Measurements from ENCODE around the gene HDAC9.

The HDAC9 gene

DNA sequence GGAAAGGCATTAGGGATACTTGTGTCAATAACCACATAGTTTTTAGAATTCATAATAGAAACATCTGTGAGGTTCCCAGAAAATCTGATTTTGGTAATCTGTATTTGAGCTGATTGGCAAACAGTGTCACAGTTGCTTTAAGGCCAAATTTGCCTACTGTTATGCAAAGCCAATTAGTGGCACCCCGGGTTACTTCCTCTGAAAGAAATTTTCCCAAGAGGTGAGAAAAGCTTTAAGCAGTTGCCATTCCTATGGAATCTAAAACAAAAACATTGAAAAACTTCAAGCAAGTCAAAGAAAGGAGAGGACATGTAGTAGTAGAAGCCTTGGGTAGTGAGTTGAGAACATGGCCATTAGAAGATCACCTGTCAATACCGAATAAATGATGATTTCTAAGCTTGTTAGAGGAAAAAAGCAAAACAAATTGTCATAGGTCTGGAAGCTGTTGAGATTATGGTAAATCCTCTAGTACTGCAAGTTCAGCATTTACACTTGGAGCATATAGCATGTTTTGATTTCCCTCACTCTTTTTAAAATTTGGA lies 445.1 kb downstream of the HDAC9 start:
- H3K4me3 ChIP-seq (ENCODE audit: low read depth in 1 of 2, low read length in 1 of 2): no peak overlapping the region
- no peaks in the 10 kb centered on the region for H3K36me3 ChIP-seq
- H3K27me3 ChIP-seq: no peaks in the 10 kb centered on the region
- TF ChIP-seq CTCF (IDR thresholded peaks at IDR 0.05): no peak
- no peaks in the 10 kb centered on the region for H3K9me3 ChIP-seq
- H3K27ac ChIP-seq: no peak overlapping the region
- H3K4me1 ChIP-seq (ENCODE audit: control insufficient read depth in 1 of 2, insufficient read depth in 1 of 2, low read depth in 1 of 2, low read length in 1 of 2): no peaks in the 10 kb centered on the region

- H3K27me3 ChIP-seq: no peaks in the 10 kb centered on the region
- H3K27ac ChIP-seq: no peak overlapping the region
- no peak for TF ChIP-seq CTCF (IDR thresholded peaks at IDR 0.05)
- no peaks in the 10 kb centered on the region for H3K9me3 ChIP-seq
- H3K36me3 ChIP-seq: no peaks in the 10 kb centered on the region
- H3K4me1 ChIP-seq (ENCODE audit: control insufficient read depth in 1 of 2, insufficient read depth in 1 of 2, low read depth in 1 of 2, low read length in 1 of 2): no peaks in the 10 kb centered on the region
- H3K4me3 ChIP-seq (ENCODE audit: low read depth in 1 of 2, low read length in 1 of 2): no peak overlapping the region
These were observed 445.7 kb downstream of the HDAC9 start for GRCh38 chr7:18941207-18941606.

DNA sequence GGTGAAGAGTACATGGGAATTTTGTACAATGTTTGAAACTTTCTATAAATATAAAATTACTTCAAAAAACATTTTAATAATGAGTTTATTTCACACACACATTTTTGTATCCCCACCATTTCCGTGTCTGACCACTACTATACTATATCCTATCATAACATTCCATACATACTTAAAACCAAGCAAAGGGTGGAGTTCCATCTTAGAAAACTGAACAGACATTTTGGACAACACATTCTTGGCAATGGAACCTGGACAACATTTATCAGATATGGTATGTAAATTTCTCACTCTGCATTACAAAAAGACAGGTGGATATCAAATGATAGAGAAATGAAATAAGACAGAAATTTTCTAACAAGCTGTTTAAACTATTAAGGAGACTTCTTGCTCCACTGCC lies 453.0 kb downstream of the HDAC9 start:
- Histone ChIP-seq H3K9me3 (no peaks in the 10 kb centered on the region), H3K36me3 (no peaks in the 10 kb centered on the region), H3K4me3 (ENCODE audit: low read depth in 1 of 2, low read length in 1 of 2) (no peak overlapping the region), H3K4me1 (ENCODE audit: control insufficient read depth in 1 of 2, insufficient read depth in 1 of 2, low read depth in 1 of 2, low read length in 1 of 2) (no peaks in the 10 kb centered on the region), H3K27ac (no peak overlapping the region), H3K27me3 (no peaks in the 10 kb centered on the region)
- TF ChIP-seq CTCF (IDR thresholded peaks at IDR 0.05): no peak

DNA sequence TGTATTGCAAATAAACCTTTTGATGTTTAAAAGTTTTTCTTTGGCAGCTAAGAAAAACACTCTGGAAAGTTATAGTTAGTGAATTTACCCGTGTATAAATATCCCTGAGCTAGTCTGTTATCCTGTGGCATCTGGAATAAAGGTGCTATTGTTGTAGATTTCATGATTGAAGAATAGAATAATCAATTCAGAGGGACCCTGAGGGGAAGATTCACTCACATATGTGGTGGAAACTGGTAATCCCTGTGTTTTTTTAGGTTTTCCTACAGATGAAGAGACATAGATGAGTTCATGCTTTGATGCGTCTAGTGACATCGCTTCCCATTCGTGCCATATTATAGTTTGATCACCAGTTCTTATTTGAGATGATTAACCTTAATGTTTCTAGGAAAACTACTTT lies 457.3 kb downstream of the HDAC9 start:
- Histone ChIP-seq H3K27me3 (no peaks in the 10 kb centered on the region), H3K4me1 (ENCODE audit: control insufficient read depth in 1 of 2, insufficient read depth in 1 of 2, low read depth in 1 of 2, low read length in 1 of 2) (no peaks in the 10 kb centered on the region), H3K27ac (no peak overlapping the region), H3K4me3 (ENCODE audit: low read depth in 1 of 2, low read length in 1 of 2) (no peak overlapping the region), H3K36me3 (no peaks in the 10 kb centered on the region), H3K9me3 (no peaks in the 10 kb centered on the region)
- no peak for TF ChIP-seq CTCF (IDR thresholded peaks at IDR 0.05)

DNA sequence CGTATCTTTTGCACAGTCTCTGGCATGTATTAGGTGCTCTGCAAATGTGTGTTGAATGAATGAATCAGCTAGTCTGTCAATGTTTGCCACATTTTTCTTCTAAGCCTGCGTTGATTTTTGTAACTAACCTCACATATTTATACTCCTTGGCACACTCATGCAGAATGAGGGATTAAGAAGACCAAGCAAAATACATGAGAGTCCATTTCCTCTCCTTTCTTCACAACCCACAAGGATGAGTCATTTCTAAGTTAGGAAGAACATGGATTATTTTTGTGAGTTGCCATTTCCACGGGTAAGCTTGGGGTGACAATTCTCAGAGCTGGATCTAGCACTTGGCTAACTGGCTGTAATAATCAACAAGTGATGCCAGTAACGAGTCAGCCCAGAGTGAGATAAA lies 463.1 kb downstream of the HDAC9 start:
- Histone ChIP-seq H3K36me3 (no peaks in the 10 kb centered on the region), H3K27ac (no peak overlapping the region), H3K9me3 (no peaks in the 10 kb centered on the region), H3K4me1 (ENCODE audit: control insufficient read depth in 1 of 2, insufficient read depth in 1 of 2, low read depth in 1 of 2, low read length in 1 of 2) (no peaks in the 10 kb centered on the region), H3K4me3 (ENCODE audit: low read depth in 1 of 2, low read length in 1 of 2) (no peak overlapping the region), H3K27me3 (no peaks in the 10 kb centered on the region)
- no peak for TF ChIP-seq CTCF (IDR thresholded peaks at IDR 0.05)

- H3K9me3 ChIP-seq: no peaks in the 10 kb centered on the region
- no peaks in the 10 kb centered on the region for H3K36me3 ChIP-seq
- no peaks in the 10 kb centered on the region for H3K27me3 ChIP-seq
- no peak for TF ChIP-seq CTCF (IDR thresholded peaks at IDR 0.05)
- no peaks in the 10 kb centered on the region for H3K4me1 ChIP-seq (ENCODE audit: control insufficient read depth in 1 of 2, insufficient read depth in 1 of 2, low read depth in 1 of 2, low read length in 1 of 2)
- no peak overlapping the region for H3K4me3 ChIP-seq (ENCODE audit: low read depth in 1 of 2, low read length in 1 of 2)
- H3K27ac ChIP-seq: no peak overlapping the region
These were observed 465.2 kb downstream of the HDAC9 start for GRCh38 chr7:18960725-18961124.
